COLO829 (cell line): ENCODE data around the gene DDX1.
"Not testable (repeated sequence)": the region's sequence is repeated elsewhere in the genome, so short reads cannot be mapped to it uniquely, and the experiment has no call there.

Experiments used
- DNase-seq: peaks from one replicate; pipeline ENCODE4 v3.0.0; 2012; ENCODE audit warnings: low spot score

The DDX1 gene

DNA sequence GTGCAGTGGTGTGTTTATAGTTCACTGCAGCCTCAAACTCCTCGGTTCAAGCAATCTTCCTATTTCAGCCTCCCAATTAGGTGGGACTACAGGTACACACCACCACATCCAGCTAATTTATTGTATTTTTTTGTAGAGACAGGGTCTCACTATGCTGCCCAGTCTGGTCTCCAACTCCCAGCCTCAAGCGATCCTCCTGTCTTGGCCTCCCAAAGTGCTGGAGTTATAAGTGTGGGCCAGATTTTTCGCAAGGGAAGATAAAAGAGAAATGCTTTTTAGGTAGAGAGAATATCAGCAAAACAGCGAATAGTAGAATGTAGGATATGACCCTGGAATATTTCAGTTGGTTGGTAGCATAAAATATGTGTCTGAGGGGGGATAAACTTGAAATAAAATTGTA lies 4.3 kb downstream of the DDX1 start:
- no peak for DNase-seq

DNA sequence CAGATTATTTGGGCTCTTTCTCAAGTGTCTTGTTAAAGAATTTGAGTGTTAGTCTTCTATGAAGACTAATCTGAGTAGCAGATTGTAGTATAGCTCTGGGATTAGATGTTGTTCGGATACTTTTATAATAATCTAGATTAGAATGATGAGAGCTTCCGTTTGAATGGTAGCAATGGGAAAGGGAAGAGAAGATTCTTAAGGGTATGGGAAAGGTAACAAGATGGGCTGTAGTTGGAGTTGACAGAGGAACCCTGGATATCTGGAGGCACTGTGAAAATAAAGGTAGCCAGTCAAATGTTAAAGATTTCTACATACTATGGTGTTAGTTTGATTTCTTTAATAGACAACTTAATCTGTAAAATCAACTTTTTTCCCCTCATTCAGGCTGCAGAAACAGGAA lies 4.7 kb downstream of the DDX1 start:
- no peak for DNase-seq

DNA sequence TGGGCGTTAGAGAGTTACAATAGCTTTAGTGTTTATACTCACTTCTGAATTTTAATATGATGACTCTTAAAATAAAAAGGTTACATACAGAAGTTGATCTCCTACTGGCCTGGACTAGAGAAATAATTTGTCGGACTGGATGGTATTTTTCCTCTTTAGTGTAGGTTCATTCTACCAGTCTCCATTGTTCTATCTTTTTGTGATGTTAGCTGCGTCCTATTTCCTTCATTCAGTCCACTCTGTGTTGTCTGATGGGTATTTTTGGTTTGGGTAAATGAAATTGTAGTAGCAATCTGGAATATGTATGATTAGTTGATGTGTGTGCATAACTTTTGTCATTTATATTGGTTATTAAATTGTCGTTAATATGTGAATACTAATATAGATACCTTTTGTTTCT lies 5.3 kb downstream of the DDX1 start:
- peak; percentile 22 for DNase-seq

DNA sequence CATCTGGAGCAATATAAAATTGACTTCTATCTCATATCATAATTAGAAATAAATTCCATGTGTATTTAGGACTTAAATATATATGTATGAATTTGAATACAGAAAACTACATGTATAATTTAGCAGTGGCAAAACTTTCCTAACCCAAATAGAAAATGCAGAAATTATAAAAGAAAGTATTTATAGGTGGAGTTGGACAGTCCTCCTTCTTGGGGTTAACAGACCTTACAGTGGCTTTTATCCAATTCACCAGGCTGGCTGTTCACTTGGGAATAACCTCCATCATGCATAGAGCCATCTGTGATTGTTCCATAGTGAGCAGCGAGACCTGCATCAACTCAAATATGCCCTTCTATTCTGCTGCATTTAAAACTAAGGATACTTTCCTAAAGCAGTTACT lies 8.3 kb downstream of the DDX1 start:
- no peak for DNase-seq

DNA sequence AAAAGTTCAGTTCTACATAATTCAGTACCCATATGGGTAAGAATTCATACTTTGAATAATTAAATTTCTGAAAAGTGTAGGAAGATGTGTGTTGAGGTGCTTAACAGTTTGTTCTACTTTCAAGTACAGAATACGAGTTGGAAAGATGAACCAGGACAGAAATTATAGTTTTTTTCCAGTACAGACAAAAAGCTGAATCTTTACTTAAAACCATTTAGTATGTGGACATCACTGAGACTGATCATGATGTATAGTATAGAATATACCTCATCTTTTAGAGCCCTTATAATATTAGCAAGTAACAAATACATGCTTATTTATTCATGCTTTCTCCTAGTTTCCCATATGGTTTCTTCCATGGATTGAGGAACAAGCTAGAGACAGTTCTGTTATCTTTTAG lies 10.0 kb downstream of the DDX1 start:
- DNase-seq: no peak

DNA sequence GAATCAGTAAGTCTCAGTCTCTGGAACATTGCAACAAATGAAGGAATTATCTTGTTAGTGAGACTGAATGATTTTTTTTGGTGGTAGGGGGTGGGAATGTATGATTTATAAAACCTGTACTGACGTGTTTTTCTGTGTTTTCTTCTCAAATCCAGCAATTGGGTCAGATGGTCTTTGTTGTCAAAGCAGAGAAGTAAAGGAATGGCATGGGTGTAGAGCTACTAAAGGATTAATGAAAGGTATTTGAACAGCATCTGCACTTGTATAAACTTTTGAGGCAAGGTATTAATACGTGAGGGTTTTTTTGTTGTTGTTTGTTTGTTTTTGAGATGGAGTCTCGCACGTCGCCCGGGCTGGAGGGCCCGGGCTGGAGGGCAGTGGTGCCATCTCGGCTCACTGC lies 10.7 kb downstream of the DDX1 start:
- DNase-seq: no peak

DNA sequence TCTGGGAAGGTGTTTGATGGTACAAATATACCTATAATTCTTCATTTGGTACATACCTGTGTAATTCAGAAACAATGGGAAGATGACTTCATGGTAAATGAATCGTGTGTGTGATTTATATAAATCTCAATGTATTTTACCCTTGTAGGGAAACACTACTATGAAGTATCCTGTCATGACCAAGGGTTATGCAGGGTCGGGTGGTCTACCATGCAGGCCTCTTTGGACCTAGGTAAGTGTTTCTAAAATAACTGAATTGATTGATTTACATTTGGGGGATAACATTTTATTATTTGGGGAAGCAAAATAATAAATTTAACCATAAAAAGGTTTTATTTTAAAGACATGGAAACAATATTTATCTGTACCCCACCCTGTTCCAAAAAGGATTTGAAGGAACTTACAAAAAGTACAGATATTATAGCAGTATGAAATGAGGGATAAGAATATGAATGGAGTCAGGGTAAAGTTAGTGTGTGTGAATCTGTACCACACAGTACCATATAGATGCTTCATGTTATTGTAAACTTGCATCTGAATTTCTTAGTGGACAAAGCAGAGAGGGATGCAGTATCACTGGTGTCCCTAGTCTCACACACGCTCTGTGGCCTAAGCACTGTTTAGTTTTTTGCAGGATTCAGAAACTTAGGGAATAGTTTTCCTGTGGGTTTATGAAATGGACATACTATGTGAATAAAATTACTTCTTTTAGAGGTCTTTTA lies 11.5 kb downstream of the DDX1 start:
- no peak for DNase-seq

DNA sequence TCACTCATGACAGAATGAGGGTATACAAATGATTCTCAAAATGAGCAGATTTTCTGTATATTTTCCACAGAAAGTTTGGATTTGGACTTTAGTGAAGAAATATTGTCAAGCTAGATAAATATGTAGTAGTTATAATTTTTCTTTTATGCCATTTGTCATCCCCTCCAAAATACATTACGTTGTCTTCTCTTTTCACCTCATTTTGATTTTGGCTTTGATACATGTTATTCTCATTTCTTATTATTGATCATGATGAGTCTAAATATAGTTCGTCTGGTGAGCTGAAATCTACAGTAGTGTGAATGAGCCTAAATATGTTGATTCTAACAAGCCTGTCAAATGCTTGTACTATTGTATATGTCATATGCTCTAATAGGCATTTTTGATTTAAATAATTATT lies 12.3 kb downstream of the DDX1 start:
- no peak for DNase-seq

DNA sequence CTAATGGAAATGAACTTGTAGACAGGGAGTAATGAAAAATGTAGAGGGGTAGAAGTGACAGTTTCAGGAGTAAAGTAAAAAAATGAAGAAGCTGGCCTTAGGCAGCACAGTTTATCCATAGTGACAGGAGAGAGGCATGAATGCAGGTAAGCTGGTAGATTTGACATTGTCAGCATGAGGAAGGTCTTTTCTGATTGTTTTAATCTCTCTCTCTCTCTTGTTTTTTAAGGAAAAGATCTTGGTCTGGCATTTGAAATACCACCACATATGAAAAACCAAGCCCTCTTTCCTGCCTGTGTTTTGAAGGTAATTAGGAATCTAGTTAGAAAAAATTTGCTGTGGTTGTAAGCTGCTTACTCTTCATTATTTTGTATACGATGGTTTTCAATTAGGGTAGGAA lies 14.1 kb downstream of the DDX1 start:
- DNase-seq: no peak

DNA sequence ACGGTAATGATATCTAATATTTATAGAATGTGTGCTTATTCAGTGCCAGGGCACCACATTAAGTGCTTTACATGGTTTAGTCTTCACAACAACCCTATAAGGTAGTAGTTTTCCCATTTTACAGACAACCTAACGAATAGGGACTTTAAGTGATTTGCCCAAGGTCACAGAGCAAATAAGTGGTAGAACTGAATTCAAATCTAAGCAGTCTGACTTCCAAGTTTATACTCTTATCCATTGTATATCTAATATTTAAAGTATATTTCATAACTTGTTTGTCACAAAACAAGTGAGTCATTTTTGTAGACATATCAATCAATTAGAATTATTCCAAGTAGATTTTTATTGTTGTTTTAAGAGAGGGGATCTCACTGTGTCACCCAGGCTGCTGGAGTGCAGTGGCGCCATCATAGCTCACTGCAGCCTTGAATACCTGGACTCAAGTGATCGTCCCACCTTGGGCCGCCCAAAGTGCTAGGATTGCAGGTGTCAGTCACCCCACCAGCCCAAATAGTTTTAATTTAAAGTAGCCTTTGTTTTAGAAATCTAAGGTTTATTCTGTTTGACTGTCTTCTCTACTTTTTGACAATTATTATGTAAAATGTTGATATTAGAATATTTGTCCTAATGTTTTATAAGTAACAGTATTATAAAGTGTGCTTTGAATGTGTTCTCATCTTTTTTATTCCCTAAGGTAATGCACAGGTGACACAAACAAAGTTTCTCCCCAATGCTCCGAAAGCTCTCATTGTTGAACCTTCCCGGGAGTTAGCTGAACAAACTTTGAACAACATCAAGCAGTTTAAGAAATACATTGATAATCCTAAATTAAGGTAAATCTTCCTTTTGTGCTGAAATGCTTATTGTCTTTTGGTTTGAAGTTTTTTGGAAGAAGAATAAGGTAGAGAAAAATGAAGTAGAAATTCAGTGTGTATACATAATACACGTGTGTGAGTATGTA lies 15.1 kb downstream of the DDX1 start:
- DNase-seq: no peak

DNA sequence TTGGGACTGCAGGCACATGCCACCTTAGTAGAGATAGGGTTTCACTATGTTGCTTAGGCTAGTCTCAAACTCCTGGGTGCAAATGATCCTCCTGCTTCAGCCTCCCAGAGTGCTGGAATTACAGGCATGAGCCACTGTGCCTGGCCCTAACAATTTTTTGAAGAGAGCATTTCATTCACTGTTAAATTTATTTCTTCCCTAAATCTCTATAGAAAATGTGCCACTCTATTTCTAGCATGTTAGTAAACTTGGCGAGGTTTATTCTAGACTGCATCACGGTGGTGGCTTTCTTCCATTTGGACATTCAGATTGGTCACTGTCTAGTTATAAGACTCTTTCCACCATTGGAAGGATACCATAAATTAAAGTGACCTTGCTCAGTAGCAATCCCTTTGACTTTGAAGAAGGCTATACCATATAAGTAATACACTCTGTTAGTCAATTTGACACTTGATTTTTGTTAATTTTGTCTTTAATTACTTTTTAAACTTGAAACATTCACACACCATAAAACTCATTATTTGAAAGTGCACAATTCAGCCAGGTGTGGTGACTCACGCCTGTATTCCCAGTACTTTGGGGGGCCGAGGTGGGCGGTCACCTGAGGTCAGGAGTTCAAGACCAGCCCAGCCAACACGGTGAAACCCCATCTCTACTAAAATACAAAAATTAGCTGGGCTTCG lies 16.2 kb downstream of the DDX1 start:
- DNase-seq: no peak

DNA sequence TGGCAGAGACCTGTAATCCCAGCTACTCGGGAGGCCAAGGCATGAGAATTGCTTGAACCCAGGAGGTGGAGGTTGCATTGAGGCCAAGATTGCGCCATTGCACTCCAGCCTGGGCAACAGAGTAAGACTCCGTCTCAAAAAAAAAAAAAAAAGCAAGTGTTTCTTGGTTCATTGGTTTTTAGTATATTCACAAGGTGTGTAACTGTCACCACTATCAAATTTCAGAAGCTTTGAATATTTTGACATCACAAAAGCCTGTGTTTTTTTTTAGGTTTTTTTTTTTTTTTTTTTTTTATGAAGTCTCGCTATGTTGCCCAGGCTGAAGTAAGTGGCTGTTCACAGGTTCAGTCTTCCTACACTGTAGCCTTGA lies 16.7 kb downstream of the DDX1 start:
- DNase-seq: no peak

DNA sequence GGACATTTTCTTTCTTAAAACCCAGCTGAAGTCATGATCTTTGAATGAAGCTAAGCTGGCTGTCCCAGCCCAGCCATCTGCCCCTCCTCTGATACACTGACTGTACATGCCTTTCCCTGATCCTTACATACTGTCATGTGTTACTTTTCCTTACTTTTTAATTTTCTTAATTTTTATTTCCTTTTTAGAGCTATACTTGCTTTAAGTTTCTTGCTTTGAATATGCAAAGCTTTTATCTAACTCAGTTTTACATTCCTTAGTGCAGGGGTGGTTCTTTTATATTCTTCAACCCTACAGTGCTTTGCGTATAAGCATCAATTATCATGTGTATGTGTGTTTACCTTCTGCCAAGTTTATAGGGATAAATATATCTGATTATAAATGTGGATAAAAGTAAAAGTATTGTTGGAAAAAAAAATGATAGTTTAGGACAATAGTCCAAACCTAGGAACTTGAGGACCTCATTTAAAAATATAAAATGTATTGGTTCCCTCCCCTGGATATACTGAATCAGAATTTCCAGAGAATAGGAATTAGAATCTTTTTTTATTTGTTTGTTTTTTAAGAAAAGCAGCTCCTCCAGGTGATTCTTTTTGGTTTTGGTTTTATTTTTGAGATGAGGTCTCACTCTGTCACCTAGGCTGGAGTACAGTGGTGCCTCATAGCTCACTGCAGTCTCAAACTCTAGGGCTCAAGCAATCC lies 17.8 kb downstream of the DDX1 start:
- DNase-seq: no peak

DNA sequence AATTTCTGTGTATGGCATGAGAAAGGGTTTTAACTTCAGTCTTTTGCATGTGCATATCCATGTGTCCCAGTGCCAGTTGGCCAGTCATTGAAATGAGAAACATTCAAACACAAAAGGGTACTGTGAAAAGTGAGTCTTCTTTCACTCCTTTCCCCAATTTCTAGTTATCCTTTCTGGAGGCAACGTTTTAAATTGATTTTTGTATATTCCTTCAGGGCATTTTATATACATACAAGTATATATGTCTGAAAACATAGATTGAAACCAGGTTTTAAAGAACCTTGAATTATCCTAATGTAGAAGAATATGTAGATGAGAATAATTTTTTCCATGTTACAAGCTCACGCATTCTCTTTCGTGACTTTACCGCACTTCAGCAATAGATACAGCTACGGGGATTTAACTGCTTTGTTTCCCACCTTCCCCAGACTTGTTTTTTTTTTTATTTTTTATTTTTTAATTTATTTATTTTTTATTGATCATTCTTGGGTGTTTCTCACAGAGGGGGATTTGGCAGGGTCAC lies 18.8 kb downstream of the DDX1 start:
- DNase-seq: no peak

DNA sequence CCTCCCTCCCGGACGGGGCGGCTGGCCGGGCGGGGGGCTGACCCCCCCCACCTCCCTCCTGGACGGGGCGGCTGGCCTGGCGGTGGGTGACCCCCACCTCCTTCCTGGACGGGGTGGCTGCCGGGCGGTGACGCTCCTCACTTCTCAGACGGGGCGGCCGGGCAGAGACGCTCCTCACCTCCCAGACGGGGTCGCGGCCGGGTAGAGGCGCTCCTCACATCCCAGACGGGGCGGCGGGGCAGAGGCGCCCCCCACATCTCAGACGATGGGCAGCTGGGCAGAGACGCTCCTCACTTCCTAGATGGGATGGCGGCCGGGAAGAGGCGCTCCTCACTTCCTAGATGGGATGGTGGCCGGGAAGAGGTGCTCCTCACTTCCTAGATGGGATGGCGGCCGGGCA lies 20.4 kb downstream of the DDX1 start:
- not testable (repeated sequence) for DNase-seq

DNA sequence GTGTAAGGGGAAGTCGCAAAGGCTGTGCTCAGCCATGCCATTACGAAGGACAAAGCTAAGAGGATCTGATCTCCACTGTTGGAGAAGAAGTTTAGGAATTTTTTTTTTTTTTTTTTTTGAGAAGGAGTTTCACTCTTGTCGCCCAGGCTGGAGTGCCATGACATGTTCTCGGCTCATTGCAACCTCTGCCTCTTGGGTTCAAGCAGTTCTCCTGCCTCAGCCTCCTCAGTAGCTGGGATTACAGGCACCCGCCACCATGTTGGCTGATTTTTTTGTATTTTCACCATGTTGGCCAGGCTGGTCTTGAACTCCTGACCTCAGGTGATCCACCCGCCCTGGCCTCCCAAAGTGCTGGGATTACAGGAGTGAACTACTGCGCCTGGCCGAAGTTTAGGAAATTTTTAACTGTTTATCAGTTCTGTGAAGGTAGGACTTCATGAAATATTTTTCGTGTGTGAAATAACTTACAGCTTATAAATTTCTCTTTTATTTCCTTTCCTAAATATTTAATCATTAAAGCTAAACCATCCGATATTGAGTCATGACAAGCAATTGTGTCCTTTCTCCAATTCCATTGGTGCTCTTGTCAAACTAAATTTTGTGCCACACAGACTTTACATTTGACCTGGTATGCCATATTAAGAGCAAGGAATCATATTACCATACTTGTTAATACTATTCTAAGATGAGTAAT lies 22.2 kb downstream of the DDX1 start:
- DNase-seq: no peak

DNA sequence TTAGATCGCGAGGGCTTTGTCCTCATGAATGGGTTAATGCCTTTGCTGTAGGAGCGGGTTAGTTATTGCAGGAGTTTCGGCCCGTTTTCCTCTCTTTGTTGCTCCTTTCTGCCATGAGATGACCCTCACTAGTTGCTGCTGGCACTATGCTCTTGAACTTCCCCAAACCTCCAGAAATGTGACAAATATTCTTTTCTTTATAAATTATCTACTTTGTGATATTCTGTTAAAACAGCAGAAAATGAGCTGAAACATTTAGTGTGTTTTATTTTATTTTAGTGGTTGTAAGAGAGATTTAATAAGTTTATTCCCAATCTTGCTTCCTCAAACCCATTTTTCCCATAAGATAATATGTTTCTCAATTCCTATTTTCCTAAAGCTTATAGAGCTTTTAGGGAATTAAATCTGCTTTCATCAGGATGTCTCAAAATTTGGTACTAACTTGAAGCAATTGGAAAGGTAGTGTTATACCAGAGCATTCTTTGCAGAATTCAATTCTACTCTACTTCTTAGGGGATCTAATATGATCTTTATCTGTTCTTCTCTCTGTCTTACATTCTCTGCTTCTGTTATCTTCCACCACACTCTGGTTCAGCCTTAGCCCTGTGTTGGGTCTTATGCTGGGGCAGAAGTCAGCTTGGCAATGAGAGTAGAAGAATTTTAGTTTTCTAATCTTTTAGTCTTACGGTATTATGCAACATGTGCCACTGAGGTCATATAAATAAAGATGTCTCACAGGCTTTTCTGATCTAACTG lies 23.1 kb downstream of the DDX1 start:
- no peak for DNase-seq

DNA sequence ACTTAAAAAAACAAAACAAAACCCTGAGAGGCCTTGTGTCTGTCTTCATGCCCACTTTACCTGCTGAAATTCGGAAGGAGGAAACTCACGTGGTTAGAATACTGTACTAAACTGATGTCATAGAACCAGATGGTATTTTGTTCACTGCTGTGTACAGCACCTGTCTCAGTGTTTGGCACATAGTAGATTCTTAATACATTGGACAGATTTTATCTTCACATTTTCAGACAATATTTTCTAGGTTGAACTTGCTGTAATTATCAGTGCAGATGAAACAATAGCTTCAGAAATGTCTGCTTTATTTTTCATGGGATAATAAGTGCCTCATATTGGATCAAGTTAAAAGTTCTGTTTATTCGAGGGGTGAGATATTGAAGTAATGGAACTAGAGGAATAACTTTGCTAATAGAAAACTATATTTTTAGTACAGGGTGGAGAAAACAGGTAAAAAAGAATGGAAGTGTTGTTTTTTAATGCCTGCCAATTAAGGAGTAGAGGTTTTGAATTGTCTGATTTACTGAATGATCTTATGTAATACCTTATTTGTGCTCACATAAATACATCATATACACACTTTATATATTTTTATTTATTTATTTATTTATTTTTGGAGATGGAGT lies 23.7 kb downstream of the DDX1 start:
- no peak for DNase-seq

DNA sequence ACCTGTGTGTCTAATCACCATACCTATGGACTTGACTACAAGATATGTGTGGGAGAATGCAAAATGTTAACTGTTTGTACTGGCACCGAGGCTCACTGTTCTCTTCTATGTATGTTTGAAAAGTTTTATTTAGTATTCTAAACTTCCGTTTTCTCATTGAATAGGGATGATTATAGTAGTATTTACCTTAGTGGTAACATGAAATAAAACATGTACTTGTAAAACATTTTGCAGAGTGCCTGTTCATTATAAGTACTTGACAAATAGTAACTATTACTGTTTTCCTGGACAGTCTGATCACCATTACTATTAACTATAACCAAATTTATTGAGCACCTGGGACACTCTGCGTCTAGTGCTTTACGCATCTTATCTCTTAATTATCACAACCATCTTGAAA lies 24.8 kb downstream of the DDX1 start:
- no peak for DNase-seq
